Measurements from ENCODE around the gene FAM120A.

DNA sequence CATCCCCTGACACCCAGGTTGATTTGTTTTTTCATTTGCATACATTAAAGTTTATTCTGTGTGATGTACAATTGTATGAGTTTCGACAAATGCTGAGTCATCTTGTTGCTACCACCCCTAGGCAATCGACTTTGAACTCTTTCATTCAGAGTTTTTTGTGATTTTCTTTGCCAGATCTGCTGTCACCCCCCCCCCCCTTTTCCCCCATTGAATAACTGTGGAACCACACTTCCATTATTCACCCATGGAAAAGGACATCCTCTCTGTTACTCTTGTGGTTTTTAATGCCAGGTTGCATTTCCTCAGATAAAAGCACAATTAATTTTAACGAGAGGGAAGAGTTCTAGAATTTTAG lies 15.6 kb downstream of the FAM120A start:
- TF ChIP-seq, protein P1, sequence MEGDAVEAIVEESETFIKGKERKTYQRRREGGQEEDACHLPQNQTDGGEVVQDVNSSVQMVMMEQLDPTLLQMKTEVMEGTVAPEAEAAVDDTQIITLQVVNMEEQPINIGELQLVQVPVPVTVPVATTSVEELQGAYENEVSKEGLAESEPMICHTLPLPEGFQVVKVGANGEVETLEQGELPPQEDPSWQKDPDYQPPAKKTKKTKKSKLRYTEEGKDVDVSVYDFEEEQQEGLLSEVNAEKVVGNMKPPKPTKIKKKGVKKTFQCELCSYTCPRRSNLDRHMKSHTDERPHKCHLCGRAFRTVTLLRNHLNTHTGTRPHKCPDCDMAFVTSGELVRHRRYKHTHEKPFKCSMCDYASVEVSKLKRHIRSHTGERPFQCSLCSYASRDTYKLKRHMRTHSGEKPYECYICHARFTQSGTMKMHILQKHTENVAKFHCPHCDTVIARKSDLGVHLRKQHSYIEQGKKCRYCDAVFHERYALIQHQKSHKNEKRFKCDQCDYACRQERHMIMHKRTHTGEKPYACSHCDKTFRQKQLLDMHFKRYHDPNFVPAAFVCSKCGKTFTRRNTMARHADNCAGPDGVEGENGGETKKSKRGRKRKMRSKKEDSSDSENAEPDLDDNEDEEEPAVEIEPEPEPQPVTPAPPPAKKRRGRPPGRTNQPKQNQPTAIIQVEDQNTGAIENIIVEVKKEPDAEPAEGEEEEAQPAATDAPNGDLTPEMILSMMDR (IDR thresholded peaks at IDR 0.05), result no peak
- TF ChIP-seq POLR2A (IDR thresholded peaks at IDR 0.05), result no peak

All from adrenal gland (tissue), 5 donors.